Measurements from ENCODE around the gene EZR. TPM values are rescaled to one million over a fixed set of nuclear protein-coding genes. Genes with fewer than 3 reads are reported as not detected.

The EZR gene
- total RNA-seq, 1 donor from 2014 or later: 489 TPM

DNA sequence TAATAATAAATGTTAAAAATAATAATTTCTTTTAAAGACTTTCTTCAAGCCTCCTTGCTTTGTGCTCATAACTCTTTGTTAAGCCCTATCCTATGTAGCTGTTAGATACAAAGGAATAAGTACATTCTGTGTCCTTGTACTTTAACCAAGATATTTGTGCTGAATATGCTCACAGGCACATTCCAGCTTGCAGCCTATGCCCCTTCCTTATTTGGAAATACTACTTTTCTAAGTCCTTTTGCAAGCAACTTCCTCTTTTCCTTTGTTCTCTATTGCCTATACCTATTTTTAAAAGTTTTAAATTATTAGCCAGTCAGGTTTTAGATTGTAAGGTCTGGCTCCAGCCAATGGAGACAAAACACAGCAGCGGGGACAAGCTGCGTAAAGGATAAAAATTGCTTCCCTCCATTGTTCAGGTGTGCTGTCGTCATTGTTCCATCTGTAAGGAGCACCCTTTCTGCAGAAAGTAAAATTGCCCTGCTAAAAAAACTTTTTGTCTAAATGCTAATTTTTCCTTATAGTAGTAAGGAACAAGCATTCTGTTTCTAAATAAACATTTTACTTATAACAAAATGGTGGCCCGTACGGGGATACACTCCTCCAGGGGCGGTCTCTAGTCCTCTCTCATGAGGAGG, 89.1 kb downstream of the EZR start:
- POLR2A ChIA-PET: interaction anchor here (0.6 kb wide), 1 partner anchor 143 kb away, joined by 6 read pairs; no protein-coding TSS in a partner anchor
- Mint-ChIP-seq H3K36me3 (ENCODE audit: low read depth) (peaks cover 3% of the 10 kb centered on the region), H3K9me3 (peaks cover 6% of the 10 kb centered on the region), H3K27me3 (no peaks in the 10 kb centered on the region), H3K4me3 (no peak overlapping the region), H3K27ac (no peak overlapping the region), H3K4me1 (no peaks in the 10 kb centered on the region)
- CTCF ChIA-PET: interaction anchor here (1.4 kb wide), 1 partner anchor 28 kb away, joined by 3 read pairs; no protein-coding TSS in a partner anchor
- intact Hi-C loops (cut with micrococcal nuclease): no loop called here
- TF ChIP-seq, protein P1, sequence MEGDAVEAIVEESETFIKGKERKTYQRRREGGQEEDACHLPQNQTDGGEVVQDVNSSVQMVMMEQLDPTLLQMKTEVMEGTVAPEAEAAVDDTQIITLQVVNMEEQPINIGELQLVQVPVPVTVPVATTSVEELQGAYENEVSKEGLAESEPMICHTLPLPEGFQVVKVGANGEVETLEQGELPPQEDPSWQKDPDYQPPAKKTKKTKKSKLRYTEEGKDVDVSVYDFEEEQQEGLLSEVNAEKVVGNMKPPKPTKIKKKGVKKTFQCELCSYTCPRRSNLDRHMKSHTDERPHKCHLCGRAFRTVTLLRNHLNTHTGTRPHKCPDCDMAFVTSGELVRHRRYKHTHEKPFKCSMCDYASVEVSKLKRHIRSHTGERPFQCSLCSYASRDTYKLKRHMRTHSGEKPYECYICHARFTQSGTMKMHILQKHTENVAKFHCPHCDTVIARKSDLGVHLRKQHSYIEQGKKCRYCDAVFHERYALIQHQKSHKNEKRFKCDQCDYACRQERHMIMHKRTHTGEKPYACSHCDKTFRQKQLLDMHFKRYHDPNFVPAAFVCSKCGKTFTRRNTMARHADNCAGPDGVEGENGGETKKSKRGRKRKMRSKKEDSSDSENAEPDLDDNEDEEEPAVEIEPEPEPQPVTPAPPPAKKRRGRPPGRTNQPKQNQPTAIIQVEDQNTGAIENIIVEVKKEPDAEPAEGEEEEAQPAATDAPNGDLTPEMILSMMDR (IDR thresholded peaks at IDR 0.05): no peak
- DNase-seq: no peak
- no peak for ATAC-seq (ENCODE audit: low read depth)

DNA sequence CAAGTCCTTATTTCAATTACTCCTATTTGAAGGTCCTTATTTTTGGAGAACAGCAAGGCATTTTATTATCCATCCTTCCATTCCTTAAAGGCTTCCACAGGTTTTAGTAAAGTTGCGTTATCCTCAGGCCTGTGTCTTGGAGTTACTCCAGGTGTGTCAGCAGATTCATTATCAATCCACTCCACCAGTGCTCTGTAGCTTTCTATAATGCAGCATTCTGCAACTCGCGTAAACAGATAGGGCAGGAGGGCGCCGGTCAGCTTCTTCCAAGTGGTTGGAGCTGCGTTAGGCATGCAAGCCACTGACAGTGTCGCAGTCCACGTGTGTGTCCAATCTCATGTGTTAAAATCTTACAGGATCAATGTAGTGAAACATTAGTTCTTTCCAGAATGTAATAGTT, 93.5 kb downstream of the EZR start:
- intact Hi-C loops (cut with micrococcal nuclease): no loop called here
- H3K4me3 Mint-ChIP-seq: no peak overlapping the region
- no peak overlapping the region for H3K27ac Mint-ChIP-seq
- TF ChIP-seq, protein P1 (IDR thresholded peaks at IDR 0.05): no peak
- CTCF ChIA-PET: no interaction called here
- no peaks in the 10 kb centered on the region for H3K9me3 Mint-ChIP-seq
- H3K36me3 Mint-ChIP-seq (ENCODE audit: low read depth): peaks cover 1% of the 10 kb centered on the region
- no peaks in the 10 kb centered on the region for H3K27me3 Mint-ChIP-seq
- DNase-seq (no peak), ATAC-seq (ENCODE audit: low read depth) (no peak)
- POLR2A ChIA-PET: no interaction called here
- H3K4me1 Mint-ChIP-seq: peaks cover 15% of the 10 kb centered on the region

DNA sequence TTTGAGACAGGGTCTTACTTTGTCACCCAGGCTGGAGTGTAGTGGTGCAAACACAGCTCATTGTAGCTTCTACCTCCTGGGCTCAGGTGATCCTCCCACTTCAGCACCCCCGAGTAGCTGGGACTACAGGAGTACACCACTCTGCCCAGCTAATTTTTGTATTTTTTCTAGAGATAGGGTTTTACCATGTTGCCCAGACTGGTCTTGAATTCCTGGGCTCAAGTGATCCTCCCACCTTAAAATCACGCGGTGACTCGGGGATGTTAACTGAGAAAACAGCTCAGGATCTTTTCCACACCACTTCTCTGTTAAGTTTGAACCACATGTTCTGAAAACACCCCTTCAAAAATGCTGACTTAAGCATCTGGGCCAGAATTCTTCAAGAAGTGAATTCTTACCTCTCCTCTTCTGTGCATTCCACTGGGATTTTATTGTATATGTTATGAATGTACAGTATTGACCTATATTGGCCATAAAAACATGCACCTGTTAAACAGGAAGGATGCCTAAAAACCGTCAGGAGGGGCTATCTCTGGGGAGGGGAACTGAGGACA, 96.9 kb downstream of the EZR start:
- peaks cover 48% of the 10 kb centered on the region for H3K4me1 Mint-ChIP-seq
- no peak overlapping the region for H3K4me3 Mint-ChIP-seq
- TF ChIP-seq, protein P1 (IDR thresholded peaks at IDR 0.05): no peak
- ATAC-seq (ENCODE audit: low read depth) (no peak), DNase-seq (no peak)
- intact Hi-C loops (cut with micrococcal nuclease): no loop called here
- no peaks in the 10 kb centered on the region for H3K36me3 Mint-ChIP-seq (ENCODE audit: low read depth)
- CTCF ChIA-PET: no interaction called here
- POLR2A ChIA-PET: interaction anchor here (0.5 to 1.5 kb wide), 4 partner anchors 18 to 64 kb away, joined by 3 to 5 read pairs (median 4); no protein-coding TSS in a partner anchor
- H3K27me3 Mint-ChIP-seq: no peaks in the 10 kb centered on the region
- no peaks in the 10 kb centered on the region for H3K9me3 Mint-ChIP-seq
- no peak overlapping the region for H3K27ac Mint-ChIP-seq

DNA sequence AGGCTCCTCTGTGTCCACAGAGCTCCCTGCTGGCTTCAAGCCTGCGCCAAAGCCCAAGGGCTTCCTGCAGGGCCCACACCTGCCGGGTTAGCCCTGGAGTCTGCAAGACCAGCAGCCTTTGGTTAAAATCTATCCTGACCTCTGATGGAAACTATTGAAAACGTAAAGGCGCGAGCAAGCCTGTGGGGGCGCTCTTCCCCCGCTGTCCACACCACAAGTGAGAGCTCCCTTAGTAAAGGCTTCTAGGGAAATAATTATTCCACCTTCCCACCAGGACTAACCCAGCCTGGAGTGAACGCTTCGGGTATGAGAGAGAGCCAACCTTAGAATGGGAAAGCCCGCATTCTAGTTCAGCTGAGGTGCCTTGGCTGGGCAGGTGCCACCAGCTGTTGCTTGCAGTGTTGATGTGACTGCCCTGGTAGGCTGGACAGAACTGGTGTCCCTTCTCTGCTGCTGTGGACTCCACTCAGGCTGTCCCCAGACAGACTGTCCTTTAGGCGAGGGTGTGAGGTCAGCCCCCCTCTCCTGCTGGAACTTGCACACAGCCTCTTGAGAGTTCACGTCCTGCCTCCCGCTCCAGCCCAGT, 100.6 kb downstream of the EZR start:
- Mint-ChIP-seq H3K4me1 (peaks cover 78% of the 10 kb centered on the region), H3K9me3 (no peaks in the 10 kb centered on the region), H3K36me3 (ENCODE audit: low read depth) (peaks cover 2% of the 10 kb centered on the region), H3K4me3 (no peak overlapping the region), H3K27ac (peak overlapping the region; percentile 97), H3K27me3 (no peaks in the 10 kb centered on the region)
- ATAC-seq (ENCODE audit: low read depth): no peak
- no peak for DNase-seq
- intact Hi-C loops (cut with micrococcal nuclease): loop anchor here (5.0 kb wide), 2 partner anchors 389 to 1259 kb away; no protein-coding TSS in a partner anchor
- ChIA-PET CTCF (interaction anchor here (1.0 to 3.0 kb wide), 4 partner anchors 9 to 241 kb away, joined by 3 to 13 read pairs (median 4); no protein-coding TSS in a partner anchor), POLR2A (interaction anchor here (0.6 to 4.5 kb wide), 9 partner anchors 9 to 376 kb away, joined by 3 to 92 read pairs (median 9); partner anchors contain the start of gene EZR)
- TF ChIP-seq, protein P1 (IDR thresholded peaks at IDR 0.05): no peak
